Neuronal stem cell (in vitro differentiated cells): Measurements from ENCODE around the gene ALDH1L1.

Experiments used
- DNase-seq: peaks from one replicate; pipeline ENCODE4 v3.0.0-alpha.2; 2013; ENCODE audit warnings: low spot score
- H2AFZ ChIP-seq: one replicate; pipeline ENCODE4 v1.6.1; 2013; ENCODE audit warnings: mild to moderate bottlenecking, low read length, inconsistent platforms
- H2AK5ac ChIP-seq: 2 replicates; pipeline ENCODE4 v1.6.1; 2013; ENCODE audit warnings: low read depth, mild to moderate bottlenecking, inconsistent platforms, low read length, moderate library complexity, mixed read lengths
- H2BK120ac ChIP-seq: 2 replicates; pipeline ENCODE4 v1.6.1; 2013; ENCODE audit warnings: low read depth, mild to moderate bottlenecking, inconsistent platforms, low read length, moderate library complexity, mixed read lengths
- H2BK12ac ChIP-seq: one replicate; pipeline ENCODE4 v1.6.1; 2013; ENCODE audit warnings: low read length, inconsistent platforms
- H2BK15ac ChIP-seq: 2 replicates; pipeline ENCODE4 v1.6.1; 2013; ENCODE audit warnings: mild to moderate bottlenecking, low read length, inconsistent platforms, mixed read lengths
- H2BK5ac ChIP-seq: one replicate; pipeline ENCODE4 v1.6.1; 2013; ENCODE audit warnings: inconsistent platforms, mild to moderate bottlenecking, low read length, moderate library complexity
- H3K14ac ChIP-seq: one replicate; pipeline ENCODE4 v1.6.1; 2013; ENCODE audit warnings: low read length, inconsistent platforms
- H3K18ac ChIP-seq: 2 replicates; pipeline ENCODE4 v1.6.1; 2013; ENCODE audit warnings: low read length, inconsistent platforms
- H3K23ac ChIP-seq: 2 replicates; pipeline ENCODE4 v1.6.1; 2013; ENCODE audit warnings: low read depth, mild to moderate bottlenecking, mixed read lengths, low read length, inconsistent platforms; ENCODE audit not compliant: poor library complexity
- H3K27ac ChIP-seq: replicated peaks from 3 replicates; pipeline ENCODE4 v1.5.1; 2013; ENCODE audit warnings: low read length, inconsistent platforms
- H3K27me3 ChIP-seq, 3 experiments: 2 replicates each; pipeline ENCODE4 v1.6.1; 2013; ENCODE audit warnings: low read length in 3 of 3, mild to moderate bottlenecking in 2 of 3, inconsistent platforms in 1 of 3, low read depth in 1 of 3, mixed read lengths in 1 of 3, moderate library complexity in 1 of 3; ENCODE audit not compliant: control insufficient read depth in 3 of 3, insufficient read depth in 3 of 3
- H3K36me3 ChIP-seq, 2 donors: replicated peaks in 1 of 2; 2 replicates each; pipeline ENCODE4 v1.6.1; 2013; ENCODE audit warnings: low read length in 2 of 2; ENCODE audit not compliant: control insufficient read depth in 2 of 2, insufficient read depth in 2 of 2
- H3K4ac ChIP-seq: 2 replicates; pipeline ENCODE4 v1.6.1; 2013; ENCODE audit warnings: inconsistent platforms, mild to moderate bottlenecking, low read length, moderate library complexity
- H3K4me1 ChIP-seq, 2 donors: 1 replicate in 1 of 2; 2 replicates in 1 of 2; pipeline ENCODE4 v1.6.1; 2013; ENCODE audit warnings: low read length in 2 of 2, low read depth in 1 of 2; ENCODE audit not compliant: control insufficient read depth in 2 of 2, insufficient read depth in 1 of 2
- H3K4me2 ChIP-seq: one replicate; pipeline ENCODE4 v1.6.1; 2013; ENCODE audit warnings: mild to moderate bottlenecking, low read length, inconsistent platforms; ENCODE audit not compliant: insufficient read depth, poor library complexity, severe bottlenecking
- H3K4me3 ChIP-seq, 2 donors: 2 replicates each; pipeline ENCODE4 v1.5.1; 2013; ENCODE audit warnings: low read length in 2 of 2, mild to moderate bottlenecking in 2 of 2, inconsistent platforms in 1 of 2, moderate library complexity in 1 of 2
- H3K79me1 ChIP-seq: one replicate; pipeline ENCODE4 v1.6.1; 2013; ENCODE audit warnings: low read depth, mild to moderate bottlenecking, inconsistent platforms, low read length, moderate library complexity
- H3K9ac ChIP-seq: one replicate; pipeline ENCODE4 v1.6.1; 2013; ENCODE audit warnings: mild to moderate bottlenecking, low read depth, low read length, inconsistent platforms; ENCODE audit not compliant: poor library complexity
- H3K9me3 ChIP-seq, 2 donors: replicated peaks in 1 of 2; 2 replicates each; pipeline versions ENCODE3 to v1.6.1; 2013; ENCODE audit warnings: low read length in 2 of 2, mild to moderate bottlenecking in 2 of 2, inconsistent platforms in 1 of 2, low read depth in 1 of 2, mixed read lengths in 1 of 2, moderate library complexity in 1 of 2; ENCODE audit not compliant: control insufficient read depth in 2 of 2, insufficient read depth in 1 of 2
- H4K8ac ChIP-seq: one replicate; pipeline ENCODE4 v1.6.1; 2013; ENCODE audit warnings: low read depth, mild to moderate bottlenecking, inconsistent platforms, low read length, moderate library complexity
- H4K91ac ChIP-seq: one replicate; pipeline ENCODE4 v1.6.1; 2013; ENCODE audit warnings: low read length, low read depth, mild to moderate bottlenecking, inconsistent platforms; ENCODE audit not compliant: poor library complexity
- WGBS, 2 donors: extraction: QIAGEN DNeasy Blood & Tissue Kit; methylation state at CpG; one replicate each; pipeline ENCODE4 v1.1.7; 2013; ENCODE audit warnings: missing lambda C conversion rate in 2 of 2, mixed read lengths in 1 of 2; ENCODE audit not compliant: insufficient read length in 2 of 2, insufficient replicate concordance in 1 of 2; ENCODE audit errors: extremely low coverage in 2 of 2; 5-methylcytosine and 5-hydroxymethylcytosine counted together

ALDH1L1 gene

DNA sequence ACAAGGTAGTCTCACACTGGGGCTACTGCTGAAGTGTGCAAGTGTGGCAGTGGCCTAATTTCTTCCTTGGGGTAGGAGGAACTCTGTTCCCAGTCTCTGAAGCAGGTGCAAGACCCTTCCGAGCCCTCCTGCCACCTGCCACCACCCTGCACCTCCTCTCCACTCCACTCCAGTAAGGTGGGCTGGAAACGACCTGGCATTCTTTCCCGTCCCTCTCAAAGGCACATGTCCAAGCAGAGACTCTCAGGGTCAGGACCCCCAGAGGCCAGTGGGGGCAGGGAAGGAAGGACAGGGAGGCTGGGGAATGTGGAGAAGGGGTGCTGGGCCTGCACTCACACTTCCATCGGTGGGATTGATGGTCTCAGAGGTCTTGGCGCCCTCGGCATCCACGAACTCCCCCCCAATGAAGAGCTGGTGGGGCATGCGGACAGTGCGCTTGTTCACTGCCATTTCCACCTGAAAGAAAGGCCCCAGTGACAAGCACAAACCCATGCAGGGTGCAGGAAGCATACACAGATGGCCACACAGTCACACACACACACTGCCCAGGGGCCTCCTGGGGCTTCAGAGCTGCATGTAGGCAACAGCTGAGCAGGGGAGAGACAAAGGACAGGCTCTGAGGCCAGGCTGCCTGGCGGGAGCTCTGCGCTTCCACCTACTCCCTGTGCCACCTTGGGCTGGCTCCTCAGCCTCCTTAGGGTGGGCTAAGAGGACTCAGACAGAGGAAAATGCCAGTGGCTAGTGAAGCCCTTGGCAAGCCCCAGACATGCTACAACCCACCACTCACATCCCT, 43.8 kb downstream of the ALDH1L1 start:
- Histone ChIP-seq H3K14ac (no peak overlapping the region), H4K8ac (no peak overlapping the region), H3K79me1 (no peaks in the 10 kb centered on the region), H3K36me3 (no peaks in the 10 kb centered on the region), H2BK120ac (no peak overlapping the region), H3K4ac (no peak overlapping the region), H3K27me3 (peaks cover 0 to 34% (median 0%) of the 10 kb centered on the region in 3 experiments), H4K91ac (no peak overlapping the region), H2BK15ac (peak overlapping the region; percentile 29), H3K4me1 (peaks cover 0 to 9% of the 10 kb centered on the region in 2 donors), H2AFZ (no peak overlapping the region), H3K4me3 (no peak overlapping the region), H2AK5ac (no peak overlapping the region), H3K18ac (peak overlapping the region; percentile 68), H3K4me2 (no peak overlapping the region), H3K9me3 (no peaks in the 10 kb centered on the region), H2BK12ac (no peak overlapping the region), H3K27ac (no peak overlapping the region), H3K9ac (no peak overlapping the region), H3K23ac (no peak overlapping the region), H2BK5ac (no peak overlapping the region)
- WGBS, 2 donors: no CpG with 5 or more reads among the region's 11 CpGs
- DNase-seq: no peak

- no peak overlapping the region for H4K91ac ChIP-seq
- H2BK15ac ChIP-seq: peak overlapping the region; percentile 59
- peak overlapping the region; percentile 43 for H2AK5ac ChIP-seq
- H3K4me2 ChIP-seq: no peak overlapping the region
- no peak overlapping the region for H3K14ac ChIP-seq
- peak overlapping the region; percentile 53 for H4K8ac ChIP-seq
- H3K18ac ChIP-seq: peak overlapping the region; percentile 73
- H3K4me1 ChIP-seq: peaks cover 0 to 9% of the 10 kb centered on the region in 2 donors
- no peak overlapping the region for H3K4me3 ChIP-seq
- no peaks in the 10 kb centered on the region for H3K36me3 ChIP-seq
- no peak overlapping the region for H3K4ac ChIP-seq
- no CpG with 5 or more reads among the region's 15 CpGs for WGBS, 2 donors
- no peak overlapping the region for H2AFZ ChIP-seq
- no peaks in the 10 kb centered on the region for H3K9me3 ChIP-seq
- no peaks in the 10 kb centered on the region for H3K79me1 ChIP-seq
- H3K27ac ChIP-seq: no peak overlapping the region
- no peak overlapping the region for H2BK120ac ChIP-seq
- no peak overlapping the region for H2BK5ac ChIP-seq
- H3K27me3 ChIP-seq: peaks cover 0 to 39% (median 0%) of the 10 kb centered on the region in 3 experiments
- H3K9ac ChIP-seq: no peak overlapping the region
- no peak overlapping the region for H2BK12ac ChIP-seq
- peak overlapping the region; percentile 50 for H3K23ac ChIP-seq
- DNase-seq: no peak
Measured at GRCh38 chr3:126135406-126136076, 44.8 kb downstream of the ALDH1L1 start.

DNA sequence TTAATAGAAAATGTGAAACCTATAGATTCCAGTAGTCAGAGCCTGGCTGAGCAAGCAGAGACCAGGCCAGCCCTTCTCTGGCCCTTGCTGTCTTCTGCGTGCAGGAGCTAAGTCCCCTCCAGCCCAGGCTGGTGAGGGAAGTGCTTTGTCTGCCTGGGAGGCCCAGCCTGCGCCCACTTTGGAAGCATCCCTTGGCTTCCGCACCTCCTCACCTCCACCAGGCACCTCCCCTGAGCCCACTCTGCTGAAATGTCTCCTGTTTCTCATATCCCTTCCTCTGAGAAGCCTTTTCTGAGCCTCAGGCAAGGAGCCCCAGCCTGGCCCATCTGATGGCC, 45.3 kb downstream of the ALDH1L1 start:
- WGBS, 2 donors: no CpG with 5 or more reads among the region's 3 CpGs
- no peak overlapping the region for H3K4me3 ChIP-seq
- H4K91ac ChIP-seq: no peak overlapping the region
- H3K9me3 ChIP-seq: no peaks in the 10 kb centered on the region
- no peak overlapping the region for H3K27ac ChIP-seq
- no peak overlapping the region for H3K4me2 ChIP-seq
- peak overlapping the region; percentile 89 for H3K18ac ChIP-seq
- H2AFZ ChIP-seq: no peak overlapping the region
- H2AK5ac ChIP-seq: peak overlapping the region; percentile 43
- peak overlapping the region; percentile 59 for H2BK15ac ChIP-seq
- H2BK12ac ChIP-seq: no peak overlapping the region
- DNase-seq: no peak
- peaks cover 0 to 41% (median 0%) of the 10 kb centered on the region in 3 experiments for H3K27me3 ChIP-seq
- no peaks in the 10 kb centered on the region for H3K36me3 ChIP-seq
- H3K79me1 ChIP-seq: no peaks in the 10 kb centered on the region
- no peak overlapping the region for H3K4ac ChIP-seq
- no peak overlapping the region for H2BK5ac ChIP-seq
- peak overlapping the region; percentile 73 for H4K8ac ChIP-seq
- H3K4me1 ChIP-seq: peaks cover 0 to 9% of the 10 kb centered on the region in 2 donors
- H3K9ac ChIP-seq: peak overlapping the region; percentile 34
- no peak overlapping the region for H2BK120ac ChIP-seq
- H3K14ac ChIP-seq: no peak overlapping the region
- no peak overlapping the region for H3K23ac ChIP-seq
